Vagina (tissue), 2 donors: ENCODE results near the gene NIPAL4. TPM values are rescaled to one million over a fixed set of nuclear protein-coding genes. Genes with fewer than 3 reads are reported as not detected.

Experiments used
- DNase-seq, 2 donors: peaks; one replicate each; pipeline ENCODE4 v3.0.0-alpha.2; 2017; ENCODE audit errors: extremely low spot score in 2 of 2
- H3K27ac ChIP-seq: fragments of 200-600 bp; sonication (generic); one replicate; pipeline ENCODE4 v1.5.1; 2019
- H3K27me3 ChIP-seq: fragments of 200-600 bp; sonication (generic); one replicate; pipeline ENCODE4 v1.5.1; 2019
- H3K36me3 ChIP-seq, 2 donors: fragments of 200-600 bp; sonication (generic); one replicate each; pipeline ENCODE4 v1.5.1; 2017 to 2019
- H3K4me1 ChIP-seq: fragments of 200-600 bp; sonication (generic); one replicate; pipeline ENCODE4 v1.5.1; 2019
- H3K4me3 ChIP-seq, 2 donors: fragments of 200-600 bp; sonication (generic); 1 replicate in 1 of 2; 2 replicates in 1 of 2; pipeline ENCODE4 v1.5.1; 2016 to 2019
- H3K9me3 ChIP-seq: fragments of 200-600 bp; sonication (generic); one replicate; pipeline ENCODE4 v1.5.1; 2019
- POLR2A ChIP-seq, 2 donors: fragments of 450-650 bp; IDR thresholded peaks; one replicate each; pipeline ENCODE4 v1.6.1; 2017; ENCODE audit warnings: antibody characterized with exemption in 2 of 2, mild to moderate bottlenecking in 2 of 2, moderate library complexity in 2 of 2
- POLR2AphosphoS5 ChIP-seq, 2 donors: sonication (generic); formaldehyde crosslinking; IDR thresholded peaks; one replicate each; pipeline ENCODE4 v1.9.0; 2017; ENCODE audit warnings: antibody characterized with exemption in 2 of 2, mild to moderate bottlenecking in 2 of 2, low read depth in 1 of 2; ENCODE audit not compliant: insufficient read depth in 1 of 2
- intact Hi-C: fragments of 100-400 bp; cut with DNase I; formaldehyde crosslinking; loops from one replicate; pipeline ENCODE4 v1.15.1; 2023
- total RNA-seq: library from RNA; depleted of rRNA; stranded (reverse); fragments of >200 nt; gene quantifications from one replicate; pipeline ENCODE4 v1.2.3, GENCODE V29; 2016
- TF ChIP-seq, protein P1 (sequence below), 3 experiments: fragments of 450-650 bp in 2 of 3; fragments of 200-600 bp in 1 of 3; sonication (generic) in 1 of 3; IDR thresholded peaks; one replicate each; pipeline ENCODE4 v1.5.1; 2017 to 2019; ENCODE audit warnings: antibody characterized with exemption in 3 of 3, mild to moderate bottlenecking in 2 of 3, moderate library complexity in 2 of 3

The NIPAL4 gene
- total RNA-seq, 1 donor from 2014 or later = 12.0 TPM

DNA sequence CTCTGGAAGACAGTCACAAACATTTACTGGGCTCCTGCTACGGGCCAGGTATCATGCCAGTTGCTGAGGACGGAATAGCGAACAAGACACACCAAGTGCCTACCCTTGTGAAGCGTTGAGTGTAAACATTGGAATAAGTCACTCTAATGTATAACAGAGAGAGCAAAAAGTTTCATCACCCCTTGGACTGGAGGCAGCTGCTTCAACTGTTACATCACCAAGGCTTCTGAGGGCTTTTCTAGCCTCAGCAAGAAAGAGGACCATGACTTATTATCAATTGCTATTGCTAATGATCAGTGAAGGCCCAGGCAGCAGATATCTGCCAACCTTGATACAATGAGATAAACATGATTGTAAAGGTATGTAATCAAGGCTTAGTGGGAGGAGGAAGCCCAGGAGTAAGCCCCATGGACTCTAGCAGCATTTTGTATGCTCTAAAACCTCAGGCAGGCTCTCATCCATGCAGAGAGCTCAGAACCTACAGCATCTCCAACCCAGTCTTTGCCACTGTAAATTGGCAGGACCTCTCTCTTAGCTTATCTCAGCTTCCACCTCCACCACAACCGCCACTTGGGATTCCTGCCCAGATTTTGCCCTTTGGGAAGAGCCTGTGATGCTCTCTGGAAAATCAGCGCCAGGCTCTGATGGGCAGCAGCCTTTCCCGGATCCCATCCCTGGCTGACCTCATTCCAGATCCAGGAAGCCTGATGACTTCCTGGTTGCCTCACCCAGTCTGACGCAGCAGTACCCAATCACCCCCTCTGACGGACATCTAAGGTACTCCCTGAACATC, 61.1 kb downstream of the NIPAL4 start:
- intact Hi-C loops = no loop called here
- H3K27ac ChIP-seq = no peak overlapping the region
- H3K27me3 ChIP-seq = no peaks in the 10 kb centered on the region
- DNase-seq = no peak
- peaks cover 14% of the 10 kb centered on the region for H3K4me1 ChIP-seq
- no peaks in the 10 kb centered on the region for H3K36me3 ChIP-seq
- no peaks in the 10 kb centered on the region for H3K9me3 ChIP-seq
- H3K4me3 ChIP-seq = no peak overlapping the region
- TF ChIP-seq POLR2A (IDR thresholded peaks at IDR 0.05) (no peak), POLR2AphosphoS5 (IDR thresholded peaks at IDR 0.05; ENCODE audit: insufficient read depth in 1 of 2, low read depth in 1 of 2) (peak in 1 of 2 donors; percentile 44)
- TF ChIP-seq, protein P1, sequence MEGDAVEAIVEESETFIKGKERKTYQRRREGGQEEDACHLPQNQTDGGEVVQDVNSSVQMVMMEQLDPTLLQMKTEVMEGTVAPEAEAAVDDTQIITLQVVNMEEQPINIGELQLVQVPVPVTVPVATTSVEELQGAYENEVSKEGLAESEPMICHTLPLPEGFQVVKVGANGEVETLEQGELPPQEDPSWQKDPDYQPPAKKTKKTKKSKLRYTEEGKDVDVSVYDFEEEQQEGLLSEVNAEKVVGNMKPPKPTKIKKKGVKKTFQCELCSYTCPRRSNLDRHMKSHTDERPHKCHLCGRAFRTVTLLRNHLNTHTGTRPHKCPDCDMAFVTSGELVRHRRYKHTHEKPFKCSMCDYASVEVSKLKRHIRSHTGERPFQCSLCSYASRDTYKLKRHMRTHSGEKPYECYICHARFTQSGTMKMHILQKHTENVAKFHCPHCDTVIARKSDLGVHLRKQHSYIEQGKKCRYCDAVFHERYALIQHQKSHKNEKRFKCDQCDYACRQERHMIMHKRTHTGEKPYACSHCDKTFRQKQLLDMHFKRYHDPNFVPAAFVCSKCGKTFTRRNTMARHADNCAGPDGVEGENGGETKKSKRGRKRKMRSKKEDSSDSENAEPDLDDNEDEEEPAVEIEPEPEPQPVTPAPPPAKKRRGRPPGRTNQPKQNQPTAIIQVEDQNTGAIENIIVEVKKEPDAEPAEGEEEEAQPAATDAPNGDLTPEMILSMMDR (IDR thresholded peaks at IDR 0.05) = no peak

GRCh38 chr5:157521704-157522029, 61.7 kb downstream of the NIPAL4 start:
- Histone ChIP-seq H3K9me3 (no peaks in the 10 kb centered on the region), H3K27ac (no peak overlapping the region), H3K27me3 (no peaks in the 10 kb centered on the region), H3K36me3 (no peaks in the 10 kb centered on the region), H3K4me3 (no peak overlapping the region), H3K4me1 (peaks cover 8% of the 10 kb centered on the region)
- TF ChIP-seq POLR2AphosphoS5 (IDR thresholded peaks at IDR 0.05; ENCODE audit: insufficient read depth in 1 of 2, low read depth in 1 of 2) (no peak), POLR2A (IDR thresholded peaks at IDR 0.05) (no peak)
- TF ChIP-seq, protein P1 (IDR thresholded peaks at IDR 0.05) = no peak
- DNase-seq = no peak
- intact Hi-C loops = no loop called here

DNA sequence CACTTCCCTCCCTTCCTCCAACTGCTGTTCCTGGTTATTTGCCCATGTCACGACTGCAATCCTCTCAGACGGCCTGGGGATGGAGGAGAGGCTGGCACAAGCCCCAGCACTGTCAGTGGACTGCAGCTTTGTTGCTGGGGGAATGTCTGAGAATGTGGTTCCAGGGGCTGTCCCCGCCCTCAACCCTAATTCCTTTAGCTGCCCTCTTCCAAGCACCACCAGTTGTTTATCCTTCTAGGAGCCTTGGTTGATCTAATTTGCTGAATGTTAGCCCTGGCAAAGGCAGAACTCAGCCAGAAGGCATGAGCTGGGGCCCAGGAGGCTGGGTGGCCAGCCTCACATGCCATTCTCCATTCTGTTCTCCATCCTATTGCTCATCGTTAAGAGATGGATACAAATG, 64.0 kb downstream of the NIPAL4 start:
- Histone ChIP-seq H3K4me1 (no peaks in the 10 kb centered on the region), H3K9me3 (no peaks in the 10 kb centered on the region), H3K27ac (no peak overlapping the region), H3K4me3 (no peak overlapping the region), H3K36me3 (no peaks in the 10 kb centered on the region), H3K27me3 (no peaks in the 10 kb centered on the region)
- intact Hi-C loops = no loop called here
- TF ChIP-seq, protein P1 (IDR thresholded peaks at IDR 0.05) = no peak
- TF ChIP-seq POLR2A (IDR thresholded peaks at IDR 0.05) (no peak), POLR2AphosphoS5 (IDR thresholded peaks at IDR 0.05; ENCODE audit: insufficient read depth in 1 of 2, low read depth in 1 of 2) (no peak)
- no peak for DNase-seq

Other genes with a start within 250 kb of the NIPAL4 start
- gene CYFIP2, start 194.1 kb upstream of the NIPAL4 start, total RNA-seq = 27.7 TPM
- gene ADAM19, start 115.6 kb downstream of the NIPAL4 start, total RNA-seq = 4.9 TPM
- not detected for gene SOX30, start 192.2 kb downstream of the NIPAL4 start, total RNA-seq
- not detected for gene C5orf52, start 211.3 kb downstream of the NIPAL4 start, total RNA-seq